GM10248 (cell line): Measurements from ENCODE around the gene FOXK2.

ENCODE experiments used
- CTCF ChIA-PET: fragments of 300-600 bp; sonication (Branson Sonifier 250); formaldehyde crosslinking; extraction: SDS; loops from one replicate; lab custom pipeline; 2021; ENCODE audit warnings: antibody characterized with exemption; lab: Yijun Ruan, JAX
- POLR2A ChIA-PET: fragments of 350-650 bp; sonication (Branson Sonifier 250); formaldehyde crosslinking; extraction: SDS; loops from one replicate; lab custom pipeline; 2020; ENCODE audit warnings: antibody characterized with exemption; lab: Yijun Ruan, JAX
- DNase-seq: peaks from one replicate; pipeline ENCODE4 v3.0.0; 2012; ENCODE audit errors: extremely low spot score
- TF ChIP-seq, protein P1 (sequence below): IDR thresholded peaks from 2 replicates; pipeline ENCODE4 v1.5.1; 2012; ENCODE audit warnings: mild to moderate bottlenecking, low read depth; ENCODE audit errors: extremely low read depth, missing control alignments, control extremely low read depth

The FOXK2 gene

DNA sequence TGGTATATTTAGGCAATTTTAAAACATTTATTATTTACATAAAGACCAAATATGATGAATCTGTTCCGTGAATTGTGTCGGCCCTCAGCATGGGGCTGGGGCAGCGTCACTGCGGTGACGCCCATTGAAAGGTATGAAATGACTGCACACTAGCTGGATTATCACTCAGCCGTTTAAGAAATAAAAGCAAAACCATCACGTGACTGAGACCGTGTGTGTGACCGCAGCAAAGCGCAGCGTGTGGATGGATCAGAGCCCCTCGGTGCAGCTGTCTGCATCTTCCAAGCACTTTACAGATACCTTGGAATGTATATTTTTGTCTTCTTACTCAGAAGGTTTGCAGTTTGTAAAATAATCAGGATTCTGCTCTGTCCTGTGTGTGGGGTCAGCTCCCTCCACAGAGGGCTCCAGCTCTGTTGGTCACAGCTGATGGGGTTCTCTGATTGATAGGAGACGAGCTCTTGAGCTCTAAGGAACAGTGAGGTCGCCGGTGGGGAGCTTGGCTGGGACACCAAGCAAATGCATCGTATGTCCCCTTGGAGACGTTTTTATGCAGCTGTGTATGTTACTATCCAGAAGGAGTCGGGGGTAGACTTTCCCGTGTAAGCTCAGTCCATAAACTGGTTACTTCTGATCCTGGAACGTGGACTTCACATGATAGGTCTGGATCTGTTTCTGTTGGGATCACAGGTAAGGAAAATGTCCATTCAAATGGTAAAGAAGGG lies 83.6 kb downstream of the FOXK2 start:
- ChIA-PET CTCF (interaction anchor here (0.9 to 1.1 kb wide), 2 partner anchors 12 to 25 kb away, joined by 3 read pairs; no protein-coding TSS in a partner anchor), POLR2A (interaction anchor here (0.9 kb wide), 1 partner anchor 19 kb away, joined by 3 read pairs; no protein-coding TSS in a partner anchor)
- TF ChIP-seq, protein P1, sequence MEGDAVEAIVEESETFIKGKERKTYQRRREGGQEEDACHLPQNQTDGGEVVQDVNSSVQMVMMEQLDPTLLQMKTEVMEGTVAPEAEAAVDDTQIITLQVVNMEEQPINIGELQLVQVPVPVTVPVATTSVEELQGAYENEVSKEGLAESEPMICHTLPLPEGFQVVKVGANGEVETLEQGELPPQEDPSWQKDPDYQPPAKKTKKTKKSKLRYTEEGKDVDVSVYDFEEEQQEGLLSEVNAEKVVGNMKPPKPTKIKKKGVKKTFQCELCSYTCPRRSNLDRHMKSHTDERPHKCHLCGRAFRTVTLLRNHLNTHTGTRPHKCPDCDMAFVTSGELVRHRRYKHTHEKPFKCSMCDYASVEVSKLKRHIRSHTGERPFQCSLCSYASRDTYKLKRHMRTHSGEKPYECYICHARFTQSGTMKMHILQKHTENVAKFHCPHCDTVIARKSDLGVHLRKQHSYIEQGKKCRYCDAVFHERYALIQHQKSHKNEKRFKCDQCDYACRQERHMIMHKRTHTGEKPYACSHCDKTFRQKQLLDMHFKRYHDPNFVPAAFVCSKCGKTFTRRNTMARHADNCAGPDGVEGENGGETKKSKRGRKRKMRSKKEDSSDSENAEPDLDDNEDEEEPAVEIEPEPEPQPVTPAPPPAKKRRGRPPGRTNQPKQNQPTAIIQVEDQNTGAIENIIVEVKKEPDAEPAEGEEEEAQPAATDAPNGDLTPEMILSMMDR: no peak

DNA sequence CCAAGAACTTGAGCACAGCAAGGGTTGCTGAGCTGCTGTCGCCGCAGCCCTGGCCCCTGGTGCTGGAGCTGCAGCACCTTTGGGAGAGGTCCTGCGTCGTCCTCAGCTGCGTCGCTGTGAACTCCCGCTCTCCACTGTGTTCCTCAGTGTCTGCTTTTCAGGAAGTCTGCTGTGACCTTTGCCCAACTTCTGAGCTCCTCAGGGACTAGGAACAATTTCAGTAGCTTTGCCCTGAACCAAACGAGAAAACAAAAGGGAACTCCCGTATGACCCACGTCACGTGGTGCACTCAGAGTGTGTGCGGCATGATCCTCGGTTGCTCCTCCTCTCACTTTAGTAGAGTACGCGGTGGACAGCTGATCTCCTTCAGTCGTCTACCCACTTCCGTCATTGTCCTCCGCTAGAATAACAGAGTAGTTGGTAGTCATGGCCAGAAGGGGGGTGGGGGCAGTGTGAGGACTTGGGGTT lies 84.5 kb downstream of the FOXK2 start:
- POLR2A ChIA-PET: interaction anchor here (0.9 kb wide), 1 partner anchor 18 kb away, joined by 3 read pairs; no protein-coding TSS in a partner anchor
- CTCF ChIA-PET: interaction anchor here (0.9 to 1.1 kb wide), 2 partner anchors 13 to 24 kb away, joined by 3 read pairs; no protein-coding TSS in a partner anchor
- no peak for DNase-seq
- TF ChIP-seq, protein P1: no peak

More for the DNA sequence above, 83.6 kb downstream of the FOXK2 start:
- peak; percentile 54 for DNase-seq

DNA sequence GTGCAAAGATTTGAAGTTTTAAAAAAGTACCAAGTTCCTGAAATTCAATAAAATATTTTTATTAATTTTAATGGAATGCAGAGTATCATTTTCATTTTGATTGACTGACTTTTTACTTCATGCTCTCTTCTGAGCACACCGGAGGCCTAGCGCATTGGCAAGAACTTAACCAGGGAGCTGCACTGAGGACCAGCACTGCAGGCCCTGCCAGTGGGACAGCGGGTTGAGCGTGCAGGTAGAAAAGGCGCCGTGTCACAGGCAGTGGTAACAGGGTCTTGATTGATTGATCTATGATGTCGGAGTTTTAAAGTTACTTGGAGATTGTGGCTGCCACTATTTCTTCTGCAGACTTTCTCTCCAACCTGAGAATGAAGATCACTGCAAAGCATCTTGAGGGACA lies 85.0 kb downstream of the FOXK2 start:
- TF ChIP-seq, protein P1: no peak
- ChIA-PET CTCF (no interaction called here), POLR2A (no interaction called here)
- DNase-seq: no peak

DNA sequence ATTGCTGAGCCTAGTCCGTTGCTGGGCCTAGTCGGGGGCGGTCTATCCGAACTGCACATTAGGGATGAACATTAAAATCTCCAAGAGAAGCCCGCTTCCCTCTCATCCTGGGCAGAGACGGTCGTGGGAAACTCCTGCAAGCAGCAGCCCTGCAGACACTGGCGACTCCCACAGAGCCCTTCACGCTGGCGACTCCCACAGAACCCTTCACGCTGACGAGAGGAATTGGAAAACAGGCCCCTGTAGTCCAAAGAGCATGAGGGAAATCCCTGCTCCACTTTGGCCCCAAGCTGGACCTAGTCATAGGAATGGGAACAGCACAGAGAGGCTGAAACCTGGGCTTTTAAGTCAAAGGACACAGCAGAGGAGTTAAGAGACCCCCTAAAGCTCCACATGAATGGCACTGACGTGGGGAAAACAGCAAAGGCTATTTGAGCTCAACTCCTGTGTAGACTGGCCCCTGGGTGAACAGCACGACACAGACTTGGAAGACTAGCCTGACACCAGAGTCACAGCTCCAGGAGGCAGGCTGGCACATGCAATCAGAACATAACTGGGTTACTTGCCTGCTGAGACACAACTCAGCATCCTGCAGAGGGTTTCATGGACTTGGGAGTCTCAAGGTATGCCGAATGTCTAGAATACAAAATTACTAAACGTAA lies 86.5 kb downstream of the FOXK2 start:
- CTCF ChIA-PET: interaction anchor here (1.5 kb wide), 1 partner anchor 25 kb away, joined by 3 read pairs; no protein-coding TSS in a partner anchor
- POLR2A ChIA-PET: no interaction called here

DNA sequence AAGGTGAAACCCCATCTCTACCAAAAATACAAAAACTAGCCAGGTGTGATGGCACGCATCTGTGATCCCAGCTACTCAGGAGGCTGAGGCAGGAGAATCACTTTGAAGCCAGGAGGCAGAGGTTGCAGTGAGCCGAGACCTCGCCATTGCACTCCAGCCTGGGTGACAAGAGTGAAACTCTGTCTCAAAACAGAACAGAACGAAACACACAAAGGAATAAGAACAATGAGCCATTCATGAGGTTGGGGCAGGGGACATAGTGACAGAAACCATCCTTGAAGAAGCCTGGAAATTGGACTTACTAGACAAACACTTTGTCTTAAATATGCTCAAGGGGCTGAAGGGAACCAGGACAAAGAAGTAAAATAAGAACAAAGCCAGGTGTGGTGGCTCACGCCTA lies 89.3 kb downstream of the FOXK2 start:
- DNase-seq: no peak
- ChIA-PET POLR2A (interaction anchor here (0.6 kb wide), 1 partner anchor 41 kb away, joined by 3 read pairs; no protein-coding TSS in a partner anchor), CTCF (no interaction called here)
- TF ChIP-seq, protein P1: no peak

More for the DNA sequence above, 86.5 kb downstream of the FOXK2 start:
- no peak for DNase-seq
- TF ChIP-seq, protein P1: no peak

DNA sequence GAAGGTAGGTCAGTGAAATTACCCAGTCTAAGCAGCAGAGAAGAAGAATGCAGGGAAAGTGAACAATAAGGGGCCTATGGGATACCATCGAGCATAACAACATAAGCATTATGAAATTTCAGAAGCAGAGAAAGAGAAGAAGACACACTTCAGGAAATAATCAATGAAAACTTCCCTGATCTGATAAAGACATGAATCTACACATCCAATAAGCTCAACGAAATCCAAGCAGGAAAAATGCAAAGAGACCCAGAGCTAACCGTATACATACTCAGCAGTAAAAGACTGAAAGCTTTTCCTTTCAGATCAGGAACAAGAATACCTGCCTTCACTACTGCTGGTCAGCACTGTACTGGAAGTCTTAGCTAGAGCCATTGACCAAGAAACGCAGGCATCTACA lies 90.1 kb downstream of the FOXK2 start:
- ChIA-PET CTCF (no interaction called here), POLR2A (no interaction called here)
- TF ChIP-seq, protein P1: no peak
- DNase-seq: no peak
